Upper lobe of left lung (tissue), 4 donors: ENCODE data around the gene TBL1XR1.

Experiments used
- CTCF ChIP-seq, 6 experiments: fragments of 450-650 bp in 4 of 6; fragments of 200-600 bp in 2 of 6; sonication (generic) in 2 of 6; IDR thresholded peaks; one replicate each; pipeline ENCODE4 v1.5.1; 2016 to 2019; ENCODE audit warnings: antibody characterized with exemption in 6 of 6
- POLR2A ChIP-seq, 4 donors: fragments of 450-650 bp; IDR thresholded peaks; one replicate each; pipeline ENCODE4 v1.5.1; 2016 to 2017; ENCODE audit warnings: antibody characterized with exemption in 4 of 4, mild to moderate bottlenecking in 2 of 4
- POLR2AphosphoS5 ChIP-seq, 2 donors: sonication (generic); formaldehyde crosslinking; IDR thresholded peaks; one replicate each; pipeline ENCODE4 v1.5.1; 2017; ENCODE audit warnings: antibody characterized with exemption in 2 of 2

GRCh38 chr3:177197727-177198460, 612 bp upstream of the TBL1XR1 start:
- TF ChIP-seq CTCF (IDR thresholded peaks at IDR 0.05) (no peak), POLR2A (IDR thresholded peaks at IDR 0.05) (peak in 1 of 4 donors; percentile 24), POLR2AphosphoS5 (IDR thresholded peaks at IDR 0.05) (no peak)
